GM19351 (cell line): ENCODE results near the gene CD3E.

Experiments
- ATAC-seq: cut with Tn5 transposase; IDR thresholded peaks from one replicate; pipeline ENCODE4 v1.9.1; 2021; ENCODE audit warnings: mild to moderate bottlenecking, moderate library complexity; ENCODE audit not compliant: unreplicated experiment

The CD3E gene

DNA sequence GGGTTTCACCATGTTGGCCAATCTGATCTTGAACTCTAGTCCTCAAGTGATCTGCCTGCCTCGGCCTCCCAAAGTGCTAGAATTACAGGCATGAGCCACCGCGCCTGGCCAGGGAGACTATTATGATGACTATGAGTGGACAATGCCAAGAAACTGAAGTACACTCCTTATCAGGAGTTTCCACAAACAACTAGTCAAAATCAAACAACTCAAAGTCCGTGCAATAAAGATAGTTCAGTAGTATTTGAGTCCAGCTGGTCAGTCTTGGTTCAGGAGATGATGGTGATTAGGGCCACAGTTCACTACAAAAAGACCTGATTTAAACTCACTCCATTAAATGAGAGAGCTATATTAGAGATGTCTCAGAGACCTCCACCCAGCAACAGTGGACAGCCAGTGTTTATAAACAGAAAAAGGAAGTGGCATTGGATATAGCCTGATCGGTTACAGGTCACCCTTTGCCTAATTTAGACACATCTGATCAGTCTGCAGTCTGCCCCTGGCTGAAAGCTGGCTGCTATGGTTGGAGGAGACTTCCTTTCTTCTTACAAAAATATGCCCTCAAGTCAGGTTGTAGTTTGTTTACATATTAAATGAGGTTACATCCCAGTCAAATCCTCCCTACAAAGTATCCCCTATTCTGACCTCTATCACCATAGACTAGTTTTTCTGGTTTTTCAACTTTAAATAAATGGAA lies 17.0 kb downstream of the CD3E start:
- ATAC-seq = no peak

DNA sequence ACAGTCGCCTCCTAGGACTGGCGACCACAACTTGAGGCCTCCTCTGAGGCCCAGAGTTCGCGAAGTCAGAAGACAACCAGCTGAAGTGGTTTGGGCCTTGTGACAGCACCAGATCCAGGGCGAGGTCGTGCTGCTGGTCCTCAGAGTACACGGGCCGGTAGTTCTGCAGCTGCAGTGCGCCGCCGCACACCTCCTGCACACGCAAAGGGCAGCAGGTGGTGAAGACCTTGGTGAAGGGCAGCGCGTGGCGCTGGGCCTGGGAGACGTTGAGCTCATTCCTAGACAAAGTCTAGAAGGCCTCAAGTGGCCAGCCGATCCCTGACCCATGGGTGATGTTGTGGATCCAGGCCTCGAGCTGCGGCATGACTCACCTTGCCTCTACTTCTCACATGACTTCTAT lies 18.2 kb downstream of the CD3E start:
- no peak for ATAC-seq

DNA sequence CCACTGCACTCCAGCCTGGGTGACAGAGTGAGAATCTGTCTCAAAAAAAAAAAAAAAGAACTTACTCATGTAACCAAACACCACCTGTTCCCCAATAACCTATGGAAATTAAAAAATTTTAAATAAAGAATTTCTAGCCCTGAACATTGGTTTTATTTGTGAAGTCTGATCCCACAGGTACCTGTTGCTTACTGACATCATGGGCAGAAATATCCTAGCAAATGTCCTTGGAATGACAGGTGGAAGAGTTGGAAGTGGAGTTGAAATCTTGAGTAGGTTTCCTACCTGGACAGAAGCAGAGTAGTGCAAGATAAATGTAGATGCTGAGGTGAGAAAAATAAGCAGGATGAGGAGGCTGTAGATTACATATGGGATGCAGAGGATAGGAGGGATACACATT lies 20.8 kb downstream of the CD3E start:
- no peak for ATAC-seq

DNA sequence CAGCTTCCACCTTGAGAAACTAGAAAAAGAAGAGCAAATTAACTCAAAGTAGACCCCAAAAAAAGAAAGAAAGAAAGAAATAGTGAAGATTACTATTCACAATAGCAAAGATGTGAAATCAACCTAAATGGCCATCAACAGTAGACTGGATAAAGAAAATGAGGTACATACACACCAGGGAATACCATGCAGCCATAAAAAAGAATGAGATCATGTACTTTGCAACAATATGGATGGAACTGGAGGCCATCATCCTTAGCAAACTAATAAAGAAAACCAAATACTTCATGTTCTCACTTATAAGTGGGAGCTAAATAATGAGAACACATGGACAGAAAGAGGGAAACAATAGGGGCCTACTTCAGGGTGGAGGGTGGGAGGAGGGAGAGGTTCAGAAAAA lies 24.2 kb downstream of the CD3E start:
- no peak for ATAC-seq

DNA sequence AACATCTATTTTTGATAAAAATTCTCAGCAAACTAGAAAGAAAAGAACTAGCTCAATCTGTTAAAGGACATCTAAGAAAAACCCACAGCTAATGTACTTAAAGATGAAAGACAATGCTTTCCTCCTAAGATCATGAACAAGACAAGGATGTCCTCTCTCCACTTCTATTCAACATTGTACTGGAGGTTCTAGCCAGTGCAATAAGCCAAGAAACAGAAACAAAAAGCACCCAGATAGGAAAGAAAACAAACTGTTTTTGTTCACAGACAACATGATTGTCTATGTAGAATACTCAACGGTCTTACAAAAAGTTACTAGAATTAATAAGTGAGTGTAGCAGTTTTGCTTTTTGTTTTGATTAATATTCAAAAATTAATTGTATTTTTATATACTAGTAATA lies 30.2 kb downstream of the CD3E start:
- no peak for ATAC-seq

DNA sequence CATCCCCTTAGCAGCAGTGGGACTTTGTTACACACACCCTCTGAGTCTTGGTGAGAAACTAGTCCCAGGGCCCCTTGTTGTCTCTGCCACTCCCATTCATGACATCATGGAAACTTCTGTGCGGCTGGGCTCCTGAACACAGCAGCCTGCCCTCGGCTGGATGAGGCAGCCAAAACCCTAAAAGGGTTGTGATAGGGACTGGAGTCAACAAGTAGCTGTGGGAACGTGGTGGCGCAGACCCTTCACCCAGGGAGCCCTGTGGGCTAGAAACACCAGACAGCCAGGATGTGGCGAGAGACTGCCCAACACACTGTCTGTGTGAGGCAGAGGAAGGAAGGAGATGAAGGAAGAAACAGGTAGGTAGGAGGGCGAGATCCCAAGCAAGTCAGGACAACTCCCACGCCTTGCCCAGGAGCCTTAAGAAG lies 34.1 kb downstream of the CD3E start:
- peak; percentile 61 for ATAC-seq

DNA sequence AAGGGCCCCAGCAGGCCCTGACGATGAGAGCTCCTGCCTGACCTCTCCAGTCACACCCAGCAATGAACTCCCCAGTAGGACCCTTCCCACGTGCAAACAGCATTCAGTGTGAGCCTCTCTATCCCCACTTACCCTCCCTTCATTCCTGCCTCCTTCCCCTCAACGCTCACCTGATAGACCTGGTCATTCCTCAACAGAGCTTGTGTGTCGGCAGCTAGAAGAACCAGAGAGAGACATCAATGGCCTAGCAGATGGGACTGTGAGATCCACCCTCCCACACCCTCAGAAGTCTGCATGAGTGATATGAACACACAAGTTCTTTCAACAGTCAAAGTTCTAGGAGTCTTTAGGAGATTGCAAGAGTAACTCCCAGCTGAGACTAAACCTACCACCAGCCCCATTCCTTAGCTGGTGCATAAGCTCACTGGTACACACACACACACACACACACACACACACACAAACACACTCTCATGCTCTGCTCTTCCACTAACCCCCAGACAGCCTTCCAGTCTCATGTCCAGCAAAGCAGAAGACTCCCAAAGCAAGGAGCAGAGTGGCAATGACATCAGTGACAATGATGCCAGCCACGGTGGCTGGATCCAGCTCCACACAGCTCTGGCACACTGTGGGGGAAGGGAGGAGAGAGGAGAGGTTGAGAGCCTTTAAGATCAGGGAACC lies 34.9 kb downstream of the CD3E start:
- ATAC-seq = no peak

DNA sequence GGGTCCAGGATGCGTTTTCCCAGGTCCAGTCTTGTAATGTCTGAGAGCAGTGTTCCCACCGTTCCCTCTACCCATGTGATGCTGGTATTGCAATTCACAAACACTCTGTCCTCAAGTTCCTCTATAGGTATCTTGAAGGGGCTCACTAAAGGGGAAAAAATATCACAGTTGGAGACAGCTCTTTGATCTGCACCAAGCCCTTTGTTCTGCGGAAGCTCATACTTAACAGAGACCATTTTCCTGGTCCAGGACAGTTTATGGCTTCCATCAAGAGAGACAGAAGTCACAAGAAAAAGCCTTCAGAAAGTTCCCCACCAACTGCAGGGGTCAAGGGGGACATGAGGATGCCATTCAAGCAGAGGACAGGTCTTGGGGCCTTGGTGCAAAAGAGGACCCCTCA lies 35.9 kb downstream of the CD3E start:
- no peak for ATAC-seq

DNA sequence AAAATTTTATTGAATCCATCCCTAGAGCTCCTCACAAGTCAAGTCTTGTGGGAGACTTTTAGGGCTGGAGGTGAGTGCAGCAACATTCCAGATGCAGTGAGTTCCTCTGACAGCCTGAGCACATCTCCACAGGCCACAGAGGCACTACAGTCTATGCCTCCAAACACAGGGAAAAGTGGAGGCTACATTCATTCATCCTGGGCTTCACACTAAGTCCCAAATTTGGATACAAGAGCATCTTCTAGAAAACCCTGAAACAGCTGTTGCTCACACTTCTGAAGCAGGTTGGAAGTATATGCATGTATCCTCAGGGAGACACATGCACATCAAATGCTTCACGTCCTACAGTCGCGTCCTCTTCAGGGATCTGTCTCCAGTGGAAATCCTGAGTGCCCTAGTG lies 36.7 kb downstream of the CD3E start:
- ATAC-seq = no peak

DNA sequence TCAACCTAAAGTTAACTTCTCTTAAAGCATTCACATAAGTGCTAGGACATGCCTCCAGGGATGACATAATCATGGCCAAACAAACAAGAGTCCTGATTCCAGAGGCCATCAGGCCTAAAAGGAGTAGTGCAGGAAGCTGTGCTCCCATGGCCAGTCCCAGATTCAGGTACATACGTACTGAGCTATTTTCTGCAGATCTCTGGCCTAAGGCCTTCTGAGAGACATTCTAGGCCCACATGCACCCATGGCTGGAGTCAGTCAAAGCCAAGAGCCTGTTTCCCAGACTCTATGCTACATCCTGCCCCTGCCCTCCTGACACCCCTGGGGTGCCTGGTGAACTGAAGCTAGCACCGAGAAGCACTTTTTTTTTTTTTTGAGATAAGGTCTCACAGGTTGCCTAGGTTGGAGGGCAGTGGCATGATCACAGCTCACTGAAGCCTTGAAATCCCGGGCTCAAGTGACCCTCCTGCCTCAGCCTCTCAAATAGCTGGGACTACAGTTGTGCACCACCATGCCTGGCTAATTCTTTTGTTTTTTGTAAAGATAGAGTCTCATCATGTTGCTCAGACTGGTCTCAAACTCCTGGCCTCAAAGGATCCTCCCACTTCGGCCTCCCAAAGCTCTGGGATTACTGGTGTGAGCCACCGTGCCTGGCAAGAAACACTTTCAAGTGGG lies 37.4 kb downstream of the CD3E start:
- no peak for ATAC-seq

DNA sequence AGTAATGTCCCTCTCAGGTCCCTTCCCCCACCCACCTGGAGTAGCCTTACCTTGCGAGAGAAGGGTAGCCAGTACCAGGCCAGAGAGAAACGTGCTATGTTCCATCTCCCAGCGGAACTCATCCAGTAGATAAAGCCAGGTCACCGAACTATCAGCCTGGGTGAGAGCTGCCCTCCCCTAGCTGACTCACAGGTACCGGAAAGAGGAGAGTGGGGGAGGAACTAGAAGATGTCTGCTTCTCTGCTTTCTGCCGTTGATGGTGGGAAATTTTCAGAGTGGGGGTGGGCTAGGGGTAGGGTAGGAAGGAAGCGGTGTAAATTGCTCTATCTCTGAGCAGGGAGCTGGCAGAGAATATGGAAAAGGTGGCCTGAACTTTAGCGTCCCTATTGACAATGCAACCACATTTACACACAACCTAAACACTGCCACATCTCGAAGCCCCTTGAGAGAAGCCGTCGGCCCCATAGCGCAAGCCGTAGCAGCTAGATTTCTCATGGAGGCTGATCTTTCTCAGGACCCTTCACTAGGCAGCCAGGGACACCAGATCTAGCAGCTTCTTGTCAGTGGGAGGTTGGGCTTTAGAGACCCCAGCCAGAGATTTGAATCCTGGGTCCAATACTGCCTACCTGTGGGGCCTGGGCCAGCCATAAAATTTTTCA lies 38.1 kb downstream of the CD3E start, which contains the start of gene CD3D:
Gene CD3D, minus strand, starts transcription at position 203 of the 659 bp plus-strand sequence. Its CDS starts 98 bp downstream, at position 105.
- no peak for ATAC-seq

DNA sequence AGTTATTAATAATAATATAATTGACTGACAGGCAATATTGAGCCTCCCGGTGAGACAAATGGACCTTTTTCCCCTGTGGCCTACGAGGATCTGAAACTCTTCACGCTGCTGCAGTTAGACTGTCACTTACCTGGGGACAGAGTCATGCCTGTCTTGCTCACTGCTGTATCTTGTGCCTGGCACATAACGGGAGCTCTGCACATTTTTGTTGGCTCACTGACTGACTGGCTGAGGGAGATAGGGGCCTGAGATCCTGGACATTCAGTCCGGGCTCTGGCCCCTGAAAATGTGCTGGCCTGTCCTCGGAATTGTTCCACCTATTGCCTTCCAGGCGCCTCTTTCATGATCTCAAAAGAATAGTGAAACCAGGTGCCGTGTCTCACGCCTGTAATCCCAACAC lies 38.7 kb downstream of the CD3E start:
- no peak for ATAC-seq

DNA sequence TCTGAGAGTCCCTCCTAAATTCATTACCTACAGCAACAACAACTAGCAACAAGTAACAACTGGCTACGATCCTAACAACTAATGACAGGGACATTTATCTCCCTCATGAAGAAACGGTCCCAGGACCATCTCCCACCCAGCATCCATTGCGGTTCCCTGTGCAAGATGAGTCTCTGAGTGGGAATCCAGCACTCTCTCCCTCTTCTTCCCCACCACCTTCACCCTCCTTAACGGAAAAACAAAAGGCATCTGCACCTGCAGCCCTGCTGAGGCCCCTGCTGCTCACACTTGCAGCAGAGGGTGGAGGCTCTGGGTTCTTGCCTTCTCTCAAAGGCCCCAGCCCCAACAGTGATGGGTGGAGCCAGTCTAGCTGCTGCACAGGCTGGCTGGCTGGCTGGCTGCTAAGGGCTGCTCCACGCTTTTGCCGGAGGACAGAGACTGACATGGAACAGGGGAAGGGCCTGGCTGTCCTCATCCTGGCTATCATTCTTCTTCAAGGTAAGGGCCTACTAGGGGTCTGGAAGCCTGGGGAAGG lies 39.5 kb downstream of the CD3E start, which contains the start of gene CD3G:
Gene CD3G, plus strand, starts transcription at position 364 of the 535 bp plus-strand sequence. Its CDS starts 80 bp downstream, at position 444.
- ATAC-seq = no peak

DNA sequence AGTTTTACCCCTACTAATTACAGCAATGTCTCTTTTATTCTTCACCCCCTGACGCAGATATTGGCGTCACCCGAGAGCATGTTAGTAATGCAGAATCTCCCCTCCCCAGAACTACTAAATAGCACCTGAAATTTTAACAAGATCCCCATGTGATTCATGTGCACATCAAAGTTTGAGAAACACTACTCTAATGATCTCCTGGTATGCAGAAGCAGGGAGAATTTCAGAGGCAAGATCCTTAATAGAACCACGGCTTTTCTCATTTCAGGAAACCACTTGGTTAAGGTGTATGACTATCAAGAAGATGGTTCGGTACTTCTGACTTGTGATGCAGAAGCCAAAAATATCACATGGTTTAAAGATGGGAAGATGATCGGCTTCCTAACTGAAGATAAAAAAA lies 44.9 kb downstream of the CD3E start:
- no peak for ATAC-seq

DNA sequence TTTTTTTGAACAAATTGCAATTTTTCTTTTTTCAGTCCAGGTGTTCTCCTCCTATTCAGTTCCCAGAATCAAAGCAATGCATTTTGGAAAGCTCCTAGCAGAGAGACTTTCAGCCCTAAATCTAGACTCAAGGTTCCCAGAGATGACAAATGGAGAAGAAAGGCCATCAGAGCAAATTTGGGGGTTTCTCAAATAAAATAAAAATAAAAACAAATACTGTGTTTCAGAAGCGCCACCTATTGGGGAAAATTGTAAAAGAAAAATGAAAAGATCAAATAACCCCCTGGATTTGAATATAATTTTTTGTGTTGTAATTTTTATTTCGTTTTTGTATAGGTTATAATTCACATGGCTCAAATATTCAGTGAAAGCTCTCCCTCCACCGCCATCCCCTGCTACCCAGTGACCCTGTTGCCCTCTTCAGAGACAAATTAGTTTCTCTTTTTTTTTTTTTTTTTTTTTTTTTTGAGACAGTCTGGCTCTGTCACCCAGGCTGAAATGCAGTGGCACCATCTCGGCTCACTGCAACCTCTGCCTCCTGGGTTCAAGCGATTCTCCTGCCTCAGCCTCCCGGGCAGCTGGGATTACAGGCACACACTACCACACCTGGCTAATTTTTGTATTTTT lies 48.7 kb downstream of the CD3E start:
- ATAC-seq = no peak

DNA sequence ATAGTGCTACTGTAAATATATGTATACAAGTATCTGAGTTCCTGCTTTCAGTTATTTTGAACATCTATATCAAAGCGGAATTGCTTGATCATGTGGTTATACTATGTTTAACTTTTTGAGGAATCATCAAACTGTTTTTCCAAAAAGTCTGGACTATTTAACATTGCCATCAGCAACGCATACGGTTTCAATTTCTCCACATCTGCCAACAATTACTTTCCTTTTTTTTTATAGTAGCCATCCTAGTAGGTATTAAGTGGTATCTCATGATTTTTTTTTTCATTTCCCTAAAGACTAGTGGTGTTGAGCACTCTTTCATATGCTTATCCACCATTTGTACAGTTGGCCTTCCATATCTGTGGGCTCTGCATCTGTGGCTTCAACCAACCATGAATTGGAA lies 53.5 kb downstream of the CD3E start:
- ATAC-seq = no peak

DNA sequence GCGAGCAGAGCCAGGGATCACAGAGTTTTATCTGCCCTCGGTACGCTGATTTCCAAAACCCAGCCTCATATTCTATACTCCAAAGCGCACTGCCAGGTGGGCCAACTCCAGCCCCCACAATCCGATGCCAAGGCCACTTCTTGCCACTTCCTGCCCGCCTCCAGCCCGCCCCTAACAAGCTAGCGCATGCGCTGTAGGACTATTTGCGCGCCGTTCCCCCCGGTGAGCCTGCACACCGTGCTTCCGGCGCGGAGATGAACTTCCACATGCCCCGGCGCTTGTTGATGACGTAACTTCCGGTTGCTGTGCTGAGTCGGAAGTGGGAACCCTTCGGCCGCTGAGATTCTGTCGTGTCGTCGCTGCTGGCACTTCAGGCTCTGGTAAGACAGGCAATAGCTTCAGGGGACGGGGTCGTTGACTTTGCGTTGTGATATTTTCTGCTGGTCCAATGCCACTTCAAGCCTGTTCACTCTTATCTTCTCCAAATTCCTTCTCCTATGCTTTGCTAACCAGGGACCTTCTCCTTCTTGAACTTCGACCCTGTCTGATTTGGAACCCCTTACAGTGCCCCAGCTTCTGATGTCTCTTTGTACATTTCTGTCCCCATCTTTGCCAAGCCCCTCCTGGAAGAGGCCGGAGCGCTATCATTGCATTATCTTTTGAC lies 54.9 kb downstream of the CD3E start, which contains the start of gene UBE4A:
Gene UBE4A, plus strand, starts transcription at position 306 of the 664 bp plus-strand sequence. CDS start 5,481 bp downstream, outside the sequence.
- ATAC-seq = peak; percentile 88

DNA sequence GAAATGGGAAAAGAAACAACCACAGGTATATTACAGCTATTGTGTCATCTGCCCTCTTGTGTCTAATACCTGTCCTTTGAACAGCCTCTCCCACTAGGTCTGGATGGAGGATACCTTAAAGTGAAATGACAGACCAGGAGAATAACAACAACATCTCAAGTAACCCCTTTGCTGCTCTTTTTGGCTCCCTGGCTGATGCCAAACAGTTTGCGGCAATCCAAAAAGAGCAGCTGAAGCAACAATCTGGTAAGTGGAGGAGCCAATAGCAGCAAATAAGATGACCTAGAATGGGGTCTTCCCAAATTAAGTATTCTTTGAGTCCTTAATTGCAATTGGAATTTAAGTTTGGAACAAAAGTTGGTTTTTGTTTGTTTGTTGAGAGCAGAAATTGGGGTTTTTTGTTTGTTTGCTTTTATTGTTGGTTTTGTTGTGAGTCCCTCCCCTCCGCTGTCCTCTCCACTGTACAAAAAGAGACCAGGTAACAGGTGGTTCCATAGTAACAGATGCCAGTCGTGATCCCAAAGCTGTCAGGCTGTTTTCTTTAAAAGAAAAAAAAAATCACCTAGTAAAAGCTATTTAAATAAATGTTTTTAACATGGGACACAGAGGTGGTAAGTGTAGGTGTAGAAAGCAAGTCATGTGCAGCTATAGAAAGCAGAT lies 60.6 kb downstream of the CD3E start:
- no peak for ATAC-seq
